CD14-positive monocyte (primary cell): ENCODE measurements around the gene TSHZ2. TPM values are rescaled to one million over a fixed set of nuclear protein-coding genes. Genes with fewer than 3 reads are reported as not detected.

Experiments
- DNase-seq, 3 donors: peaks; one replicate each; pipeline ENCODE4 v3.0.0-alpha.2; 2011 to 2022
- H2AFZ ChIP-seq: 2 replicates; pipeline ENCODE4 v1.6.0; 2012; ENCODE audit warnings: mild to moderate bottlenecking, low read depth, low read length, inconsistent platforms; ENCODE audit not compliant: insufficient read depth, poor library complexity, severe bottlenecking
- H3K27ac ChIP-seq, 2 donors: 1 replicate in 1 of 2; 2 replicates in 1 of 2; pipeline ENCODE4 v1.5.1; 2012 to 2013; ENCODE audit warnings: low read length in 2 of 2, control low read depth in 1 of 2, inconsistent platforms in 1 of 2, low read depth in 1 of 2, mild to moderate bottlenecking in 1 of 2
- H3K27me3 ChIP-seq, 2 donors: one replicate each; pipeline versions ENCODE4 v1.6.0 to v1.6.1; 2011 to 2013; ENCODE audit warnings: low read length in 2 of 2; ENCODE audit not compliant: control insufficient read depth in 2 of 2, insufficient read depth in 2 of 2
- H3K36me3 ChIP-seq, 2 donors: replicated peaks in 1 of 2; 1 replicate in 1 of 2; 2 replicates in 1 of 2; pipeline versions ENCODE4 v1.5.1 to v1.6.1; 2012 to 2013; ENCODE audit warnings: low read length in 2 of 2, control low read depth in 1 of 2, inconsistent platforms in 1 of 2, mild to moderate bottlenecking in 1 of 2; ENCODE audit not compliant: insufficient read depth in 2 of 2, control insufficient read depth in 1 of 2
- H3K4me1 ChIP-seq, 2 donors: 1 replicate in 1 of 2; 2 replicates in 1 of 2; pipeline versions ENCODE4 v1.5.1 to v1.6.1; 2012 to 2013; ENCODE audit warnings: low read length in 2 of 2, control low read depth in 1 of 2, inconsistent platforms in 1 of 2, mild to moderate bottlenecking in 1 of 2, moderate library complexity in 1 of 2; ENCODE audit not compliant: insufficient read depth in 2 of 2, control insufficient read depth in 1 of 2
- H3K4me2 ChIP-seq: replicated peaks from 2 replicates; pipeline ENCODE3; 2012; ENCODE audit warnings: low read length, moderate library complexity, mild to moderate bottlenecking; ENCODE audit not compliant: poor library complexity, severe bottlenecking; ENCODE audit errors: extremely low read depth
- H3K4me3 ChIP-seq, 3 experiments: fragments of 200-600 bp in 1 of 3; sonication (generic) in 1 of 3; replicated peaks in 1 of 3; 1 replicate in 2 of 3; 2 replicates in 1 of 3; pipeline ENCODE4 v1.5.1; 2011 to 2013; ENCODE audit warnings: low read length in 3 of 3, mild to moderate bottlenecking in 3 of 3, control low read depth in 2 of 3, low read depth in 2 of 3, inconsistent platforms in 1 of 3, moderate library complexity in 1 of 3
- H3K79me2 ChIP-seq: 2 replicates; pipeline ENCODE4 v1.6.0; 2012; ENCODE audit warnings: mild to moderate bottlenecking, control low read depth, inconsistent platforms, low read length, moderate library complexity; ENCODE audit not compliant: insufficient read depth
- H3K9ac ChIP-seq: 2 replicates; pipeline ENCODE4 v1.6.0; 2017; ENCODE audit warnings: low read length, mild to moderate bottlenecking; ENCODE audit not compliant: insufficient read depth, poor library complexity, severe bottlenecking
- H3K9me3 ChIP-seq, 2 donors: replicated peaks in 1 of 2; 1 replicate in 1 of 2; 2 replicates in 1 of 2; pipeline versions ENCODE4 v1.5.1 to v1.6.1; 2012 to 2013; ENCODE audit warnings: low read length in 2 of 2, control low read depth in 1 of 2; ENCODE audit not compliant: control insufficient read depth in 1 of 2, insufficient read depth in 1 of 2
- H4K20me1 ChIP-seq: 2 replicates; pipeline ENCODE4 v1.6.0; 2012; ENCODE audit warnings: mild to moderate bottlenecking, low read length, control low read depth, moderate library complexity; ENCODE audit not compliant: insufficient read depth
- H3K27ac Mint-ChIP-seq, 7 donors: one replicate each; pipeline ENCODE4 v1.8.0; 2020; ENCODE audit warnings: mild to moderate bottlenecking in 7 of 7, mixed read lengths in 7 of 7, moderate library complexity in 6 of 7, inconsistent platforms in 2 of 7
- H3K27me3 Mint-ChIP-seq, 3 donors: one replicate each; pipeline ENCODE4 v1.8.0; 2021 to 2022; ENCODE audit warnings: low read depth in 3 of 3, mild to moderate bottlenecking in 3 of 3, mixed read lengths in 3 of 3, moderate library complexity in 3 of 3, inconsistent platforms in 1 of 3
- H3K36me3 Mint-ChIP-seq, 2 donors: one replicate each; pipeline ENCODE4 v1.8.0; 2020; ENCODE audit warnings: mixed read lengths in 2 of 2, inconsistent platforms in 1 of 2, mild to moderate bottlenecking in 1 of 2
- H3K4me1 Mint-ChIP-seq: one replicate; pipeline ENCODE4 v1.8.0; 2020; ENCODE audit warnings: mild to moderate bottlenecking, mixed read lengths
- H3K4me3 Mint-ChIP-seq, 2 donors: one replicate each; pipeline ENCODE4 v1.8.0; 2020; ENCODE audit warnings: mild to moderate bottlenecking in 2 of 2, mixed read lengths in 2 of 2, moderate library complexity in 1 of 2
- H3K9me3 Mint-ChIP-seq, 7 donors: one replicate each; pipeline ENCODE4 v1.8.0; 2020 to 2022; ENCODE audit warnings: mixed read lengths in 7 of 7, mild to moderate bottlenecking in 6 of 7, moderate library complexity in 6 of 7, inconsistent platforms in 2 of 7
- WGBS: methylation state at CpG from one replicate; pipeline ENCODE4 v1.1.5; 2013; ENCODE audit warnings: missing lambda C conversion rate; ENCODE audit not compliant: insufficient coverage; 5-methylcytosine and 5-hydroxymethylcytosine counted together
- intact Hi-C, 2 donors: fragments of 100-400 bp; cut with micrococcal nuclease; formaldehyde crosslinking; loops; one replicate each; pipeline versions ENCODE4 v1.15.0 to v1.15.1; 2023
- polyA plus RNA-seq, 3 donors: library from polyadenylated mRNA; depleted of rRNA in 1 of 3; unstranded in 2 of 3; stranded (reverse) in 1 of 3; fragments of 300-500 nt in 2 of 3; fragments of >200 nt in 1 of 3; fragmentation: Illumina TruSeq in 2 of 3; gene quantifications; 1 replicate in 2 of 3; 2 replicates in 1 of 3; pipeline ENCODE4 v1.2.3, GENCODE V29; 2012 to 2021
- TF ChIP-seq, protein P1 (sequence below): fragments of 200-600 bp; IDR thresholded peaks from one replicate; pipeline ENCODE4 v1.8.0; 2022; ENCODE audit warnings: antibody characterized with exemption, mild to moderate bottlenecking

TSHZ2 gene
- polyA plus RNA-seq, 3 donors, result not detected

DNA sequence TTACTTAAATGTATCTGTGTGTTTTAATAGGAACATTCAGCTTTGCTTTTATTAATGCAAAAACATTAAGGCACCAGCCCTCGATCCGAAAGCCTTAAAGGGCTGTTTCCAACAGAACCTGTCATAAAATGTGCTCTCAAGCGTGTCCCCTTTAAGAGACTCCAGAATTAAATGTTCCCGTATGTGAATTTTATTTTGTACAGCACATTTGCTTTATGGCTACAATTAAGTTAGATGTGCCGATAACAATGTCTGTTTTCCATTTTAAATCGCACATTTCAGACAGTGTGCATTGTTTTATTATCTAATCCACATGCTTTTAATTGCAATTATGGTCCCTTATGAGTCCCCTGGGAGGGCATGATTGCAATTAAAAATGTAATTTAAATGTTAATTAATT, 198.9 kb downstream of the TSHZ2 start:
- Mint-ChIP-seq H3K27me3 (peaks cover 4 to 8% (median 4%) of the 10 kb centered on the region in 3 donors), H3K36me3 (no peaks in the 10 kb centered on the region), H3K4me1 (no peaks in the 10 kb centered on the region), H3K9me3 (no peaks in the 10 kb centered on the region), H3K27ac (no peak overlapping the region), H3K4me3 (no peak overlapping the region)
- intact Hi-C loops, result no loop called here
- no peak overlapping the region for H2AFZ ChIP-seq
- H3K4me2 ChIP-seq, result no peak overlapping the region
- DNase-seq, result no peak
- peaks cover 0 to 2% of the 10 kb centered on the region in 2 donors for H3K27me3 ChIP-seq
- no peak overlapping the region for H3K4me3 ChIP-seq
- WGBS, result 100% methylated on average over 4 of the region's 6 CpGs
- H3K9me3 ChIP-seq, result no peaks in the 10 kb centered on the region
- H3K79me2 ChIP-seq, result no peaks in the 10 kb centered on the region
- no peak overlapping the region for H3K9ac ChIP-seq
- TF ChIP-seq, protein P1, sequence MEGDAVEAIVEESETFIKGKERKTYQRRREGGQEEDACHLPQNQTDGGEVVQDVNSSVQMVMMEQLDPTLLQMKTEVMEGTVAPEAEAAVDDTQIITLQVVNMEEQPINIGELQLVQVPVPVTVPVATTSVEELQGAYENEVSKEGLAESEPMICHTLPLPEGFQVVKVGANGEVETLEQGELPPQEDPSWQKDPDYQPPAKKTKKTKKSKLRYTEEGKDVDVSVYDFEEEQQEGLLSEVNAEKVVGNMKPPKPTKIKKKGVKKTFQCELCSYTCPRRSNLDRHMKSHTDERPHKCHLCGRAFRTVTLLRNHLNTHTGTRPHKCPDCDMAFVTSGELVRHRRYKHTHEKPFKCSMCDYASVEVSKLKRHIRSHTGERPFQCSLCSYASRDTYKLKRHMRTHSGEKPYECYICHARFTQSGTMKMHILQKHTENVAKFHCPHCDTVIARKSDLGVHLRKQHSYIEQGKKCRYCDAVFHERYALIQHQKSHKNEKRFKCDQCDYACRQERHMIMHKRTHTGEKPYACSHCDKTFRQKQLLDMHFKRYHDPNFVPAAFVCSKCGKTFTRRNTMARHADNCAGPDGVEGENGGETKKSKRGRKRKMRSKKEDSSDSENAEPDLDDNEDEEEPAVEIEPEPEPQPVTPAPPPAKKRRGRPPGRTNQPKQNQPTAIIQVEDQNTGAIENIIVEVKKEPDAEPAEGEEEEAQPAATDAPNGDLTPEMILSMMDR, result no peak
- H3K36me3 ChIP-seq, result no peaks in the 10 kb centered on the region
- no peaks in the 10 kb centered on the region for H3K4me1 ChIP-seq
- no peaks in the 10 kb centered on the region for H4K20me1 ChIP-seq
- H3K27ac ChIP-seq, result no peak overlapping the region

DNA sequence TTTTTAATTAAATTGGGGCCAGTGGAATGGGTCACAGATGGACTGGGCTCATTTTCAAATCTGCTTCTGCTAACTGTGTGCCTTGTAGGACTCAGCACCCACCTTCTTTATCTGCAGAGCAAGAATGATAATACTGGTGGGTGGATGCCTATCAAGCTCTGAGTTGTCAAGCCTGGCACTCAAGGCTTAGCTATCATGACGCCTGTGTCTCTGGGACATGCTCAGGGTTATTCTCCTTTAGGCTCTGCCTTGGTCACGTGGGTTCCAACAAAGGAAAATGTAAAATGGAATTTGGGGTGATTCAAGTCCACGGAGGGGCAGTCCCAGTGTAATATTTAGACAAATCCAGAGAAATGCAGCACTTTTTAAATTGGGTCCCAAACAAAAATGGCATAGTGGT, 202.3 kb downstream of the TSHZ2 start:
- no peaks in the 10 kb centered on the region for H3K9me3 ChIP-seq
- no peak overlapping the region for H3K4me3 ChIP-seq
- H2AFZ ChIP-seq, result no peak overlapping the region
- no peaks in the 10 kb centered on the region for H3K79me2 ChIP-seq
- Mint-ChIP-seq H3K4me1 (no peaks in the 10 kb centered on the region), H3K9me3 (no peaks in the 10 kb centered on the region), H3K36me3 (no peaks in the 10 kb centered on the region), H3K4me3 (no peak overlapping the region), H3K27ac (no peak overlapping the region), H3K27me3 (peaks cover 4 to 6% (median 6%) of the 10 kb centered on the region in 3 donors)
- H3K4me1 ChIP-seq, result no peaks in the 10 kb centered on the region
- intact Hi-C loops, result no loop called here
- H4K20me1 ChIP-seq, result no peaks in the 10 kb centered on the region
- no peak overlapping the region for H3K4me2 ChIP-seq
- H3K36me3 ChIP-seq, result no peaks in the 10 kb centered on the region
- H3K27ac ChIP-seq, result no peak overlapping the region
- no peak for DNase-seq
- no peaks in the 10 kb centered on the region for H3K27me3 ChIP-seq
- 93% methylated on average over 3 of the region's 3 CpGs for WGBS
- no peak overlapping the region for H3K9ac ChIP-seq
- TF ChIP-seq, protein P1, result no peak
